DND-41 (cell line): ENCODE measurements around the gene RHEX.

Experiments used
- CTCF ChIP-seq: IDR thresholded peaks from 2 replicates; pipeline ENCODE4 v1.5.1; 2012; ENCODE audit warnings: borderline replicate concordance, low read length, moderate library complexity, mild to moderate bottlenecking; ENCODE audit not compliant: poor library complexity, severe bottlenecking; ENCODE audit errors: extremely low read depth
- EZH2 ChIP-seq: IDR thresholded peaks from 3 replicates; pipeline ENCODE4 v1.6.1; 2012; ENCODE audit warnings: borderline replicate concordance, low read depth, mild to moderate bottlenecking, moderate library complexity, low read length, inconsistent platforms; ENCODE audit not compliant: severe bottlenecking

- TF ChIP-seq CTCF, result no peak
- TF ChIP-seq EZH2, result no peak
Observed at GRCh38 chr1:206128196-206128595, 75.2 kb downstream of the RHEX start.
